GM19035 (cell line): ENCODE results near the gene AKNAD1.
"Not testable (repeated sequence)": the region's sequence is repeated elsewhere in the genome, so short reads cannot be mapped to it uniquely, and the experiment has no call there.

Source experiments
- ATAC-seq: cut with Tn5 transposase; IDR thresholded peaks from one replicate; pipeline ENCODE4 v1.9.1; 2021; ENCODE audit not compliant: unreplicated experiment

Gene AKNAD1

GRCh38 chr1:108792420-108792819 is 64.5 kb downstream of the AKNAD1 start:
- no peak for ATAC-seq

- ATAC-seq, result no peak
These were observed 65.1 kb downstream of the AKNAD1 start for GRCh38 chr1:108791790-108792189.

- no peak for ATAC-seq
These were observed 71.0 kb downstream of the AKNAD1 start for GRCh38 chr1:108785880-108786279.

GRCh38 chr1:108785264-108785663 is 71.6 kb downstream of the AKNAD1 start:
- no peak for ATAC-seq

GRCh38 chr1:108781575-108781944 is 75.3 kb downstream of the AKNAD1 start:
- not testable (repeated sequence) for ATAC-seq

- ATAC-seq, result no peak
These were observed 75.8 kb downstream of the AKNAD1 start for GRCh38 chr1:108780937-108781574.

- ATAC-seq, result no peak
These were observed 77.4 kb downstream of the AKNAD1 start for GRCh38 chr1:108779455-108779854.

GRCh38 chr1:108777839-108778238 is 79.1 kb downstream of the AKNAD1 start:
- no peak for ATAC-seq

- no peak for ATAC-seq
These were observed 89.2 kb downstream of the AKNAD1 start for GRCh38 chr1:108767708-108768107.

GRCh38 chr1:108767115-108767514 is 89.8 kb downstream of the AKNAD1 start:
- no peak for ATAC-seq
